ENCODE measurements around the gene TMEM190.
A peak's percentile ranks its signal among the peaks of the same experiment; 100 is the strongest.

The TMEM190 gene

GRCh38 chr19:55385724-55386492 lies 9.3 kb downstream of the TMEM190 start, which contains the start of gene RPL28 (continued):
- TF ChIP-seq ZNF146 (tag by site-specific recombination; IDR thresholded peaks at IDR 0.05) (0 out of 2 replicates have a peak, but pooled peaks have one; percentile 10), ZBTB1 (tag by site-specific recombination; IDR thresholded peaks at IDR 0.05) (no peak), REPIN1 (tag by site-specific recombination; IDR thresholded peaks at IDR 0.05; ENCODE audit: low read depth) (peak; percentile 82; the same call in 1 of the 2 replicates), TCF7L2 (IDR thresholded peaks at IDR 0.05; ENCODE audit: borderline replicate concordance, low read depth, low read length) (no peak), ZBTB10 (tag by site-specific recombination; IDR thresholded peaks at IDR 0.05) (0 out of 2 replicates have a peak, but pooled peaks have one; percentile 53), ZSCAN5A (tag by site-specific recombination; IDR thresholded peaks at IDR 0.05) (no peak), ZNF610 (tag by site-specific recombination; IDR thresholded peaks at IDR 0.05; ENCODE audit: borderline replicate concordance) (peak; percentile 48; the same call in 1 of the 2 replicates), ZNF274 (IDR thresholded peaks at IDR 0.05; ENCODE audit: low read length) (no peak), ZNF274 (tag by site-specific recombination; IDR thresholded peaks at IDR 0.05; ENCODE audit: borderline replicate concordance) (no peak), ZSCAN30 (tag by site-specific recombination; IDR thresholded peaks at IDR 0.05) (no peak), ZNF701 (tag by site-specific recombination; IDR thresholded peaks at IDR 0.05) (no peak), KLF10 (tag by site-specific recombination; IDR thresholded peaks at IDR 0.05) (no peak), GLIS2 (tag by site-specific recombination; IDR thresholded peaks at IDR 0.05) (no peak), ZNF354C (tag by site-specific recombination; IDR thresholded peaks at IDR 0.05; ENCODE audit: borderline replicate concordance, low read depth) (no peak), ZNF548 (tag by site-specific recombination; IDR thresholded peaks at IDR 0.05) (no peak), ZNF596 (tag by site-specific recombination; IDR thresholded peaks at IDR 0.05) (no peak), ZNF239 (tag by site-specific recombination; IDR thresholded peaks at IDR 0.05) (peak; percentile 71; the same call in 1 of the 2 replicates), ZBTB8A (tag by site-specific recombination; IDR thresholded peaks at IDR 0.05) (no peak), ZNF623 (tag by site-specific recombination; IDR thresholded peaks at IDR 0.05) (no peak), ZNF530 (tag by site-specific recombination; IDR thresholded peaks at IDR 0.05; ENCODE audit: low read depth) (no peak), ZBTB7A (tag by site-specific recombination; IDR thresholded peaks at IDR 0.05; ENCODE audit: low read depth) (0 out of 2 replicates have a peak, but pooled peaks have one; percentile 34), ZFP3 (tag by site-specific recombination; IDR thresholded peaks at IDR 0.05; ENCODE audit: low read depth) (no peak), ZBTB6 (tag by site-specific recombination; IDR thresholded peaks at IDR 0.05) (no peak), OSR2 (tag by site-specific recombination; IDR thresholded peaks at IDR 0.05) (no peak), ZFP37 (tag by site-specific recombination; IDR thresholded peaks at IDR 0.05) (peak; percentile 83), ZNF10 (tag by site-specific recombination; IDR thresholded peaks at IDR 0.05) (no peak), ZNF585B (tag by site-specific recombination; IDR thresholded peaks at IDR 0.05) (no peak), ZNF830 (tag by site-specific recombination; IDR thresholded peaks at IDR 0.05; ENCODE audit: low read depth) (no peak), ZNF114 (tag by site-specific recombination; IDR thresholded peaks at IDR 0.05) (no peak), ZNF629 (tag by site-specific recombination; IDR thresholded peaks at IDR 0.05) (peak; percentile 77), ZNF571 (tag by site-specific recombination; IDR thresholded peaks at IDR 0.05) (no peak), ZNF175 (tag by site-specific recombination; IDR thresholded peaks at IDR 0.05) (no peak), KLF9 (tag by site-specific recombination; IDR thresholded peaks at IDR 0.05; ENCODE audit: low read depth) (peak; percentile 48; the same call in 1 of the 2 replicates), ZNF416 (tag by site-specific recombination; IDR thresholded peaks at IDR 0.05) (no peak), ZNF174 (tag by site-specific recombination; IDR thresholded peaks at IDR 0.05) (no peak), ZNF157 (tag by site-specific recombination; IDR thresholded peaks at IDR 0.05) (no peak), ZNF311 (tag by site-specific recombination; IDR thresholded peaks at IDR 0.05; ENCODE audit: borderline replicate concordance) (no peak)

Measured in HEK293 (cell line).